HCT116 (cell line): Measurements from ENCODE around the gene BCL11A. TPM values are rescaled to one million over a fixed set of nuclear protein-coding genes. Genes with fewer than 3 reads are reported as not detected.

Source experiments
- ATAC-seq: fragments of 200-7000 bp; cut with Tn5 transposase; 2 replicates; pipeline ENCODE4 v1.9.1; 2020; ENCODE audit warnings: mild to moderate bottlenecking, moderate library complexity
- BruUV-seq: library from RNA; stranded (reverse); fragments of 400-500 nt; replicated peaks from 2 replicates; lab custom pipeline; 2021; lab: Mats Ljungman, UMichigan
- CTCF ChIA-PET: fragments of 300-600 bp; sonication (Branson Sonifier 250); formaldehyde crosslinking; loops from one replicate; lab custom pipeline; 2021; ENCODE audit warnings: antibody characterized with exemption; lab: Charles Lee
- POLR2A ChIA-PET: fragments of 300-600, 350-600 bp; sonication (Branson Sonifier 250); formaldehyde crosslinking; loops from one replicate; lab custom pipeline; 2021; ENCODE audit warnings: antibody characterized with exemption; lab: Charles Lee
- RAD21 ChIA-PET, 2 experiments: fragments of 300-600 bp; sonication (Branson Sonifier 250); formaldehyde crosslinking; loops; one replicate each; lab custom pipeline; 2023; ENCODE audit warnings: low total read pairs in 2 of 2; ENCODE audit not compliant: uncharacterized antibody in 2 of 2, unreplicated experiment in 2 of 2, low non-redundant PET in 1 of 2; lab: Charles Lee
- DNase-seq: peaks from one replicate; pipeline ENCODE4 v3.0.0-alpha.2; 2010; ENCODE audit warnings: low read depth, low spot score
- H2AFZ ChIP-seq: fragments of 200-600 bp; shearing (Covaris generic), sonication (generic); 2 replicates; pipeline ENCODE4 v1.6.1; 2017; ENCODE audit warnings: low read depth, mixed run types, mixed read lengths, antibody characterized with exemption, low read length; ENCODE audit not compliant: poor library complexity, severe bottlenecking
- H3K27ac ChIP-seq: 2 replicates; pipeline ENCODE4 v1.5.1; 2012; ENCODE audit warnings: low read depth, low read length
- H3K27me3 ChIP-seq: fragments of 200-600 bp; sonication (generic); 2 replicates; pipeline ENCODE4 v1.6.1; 2016; ENCODE audit warnings: mixed run types, low read length, mixed read lengths; ENCODE audit not compliant: insufficient read depth
- H3K36me3 ChIP-seq, 2 experiments: fragments of 200-500 bp in 1 of 2; fragments of 200-600 bp in 1 of 2; sonication (Bioruptor generic) in 1 of 2; sonication (generic) in 1 of 2; 2 replicates each; pipeline versions ENCODE4 v1.5.1 to v1.6.1; 2014 to 2016; ENCODE audit warnings: low read length in 2 of 2, inconsistent platforms in 1 of 2, mixed read lengths in 1 of 2, mixed run types in 1 of 2; ENCODE audit not compliant: insufficient read depth in 2 of 2, control insufficient read depth in 1 of 2
- H3K4me1 ChIP-seq, 2 experiments: fragments of 200-600 bp in 1 of 2; sonication (generic) in 1 of 2; 2 replicates each; pipeline versions ENCODE4 v1.5.1 to v1.6.1; 2012 to 2017; ENCODE audit warnings: low read length in 2 of 2, inconsistent platforms in 1 of 2, mild to moderate bottlenecking in 1 of 2, mixed read lengths in 1 of 2, mixed run types in 1 of 2, moderate library complexity in 1 of 2; ENCODE audit not compliant: insufficient read depth in 2 of 2, control insufficient read depth in 1 of 2
- H3K4me2 ChIP-seq: fragments of 200-600 bp; sonication (generic); 2 replicates; pipeline ENCODE4 v1.6.1; 2017; ENCODE audit warnings: mixed run types, low read length, mixed read lengths
- H3K4me3 ChIP-seq, 2 experiments: fragments of 200-600 bp in 1 of 2; sonication (generic) in 1 of 2; replicated peaks in 1 of 2; 2 replicates each; pipeline ENCODE4 v1.5.1; 2011 to 2016; ENCODE audit warnings: low read length in 2 of 2, control low read depth in 1 of 2, low read depth in 1 of 2, mild to moderate bottlenecking in 1 of 2, mixed read lengths in 1 of 2, mixed run types in 1 of 2
- H3K79me2 ChIP-seq: fragments of 200-600 bp; sonication (generic); 2 replicates; pipeline ENCODE4 v1.6.1; 2017; ENCODE audit warnings: mild to moderate bottlenecking, mixed run types, low read length, moderate library complexity, mixed read lengths; ENCODE audit not compliant: insufficient read depth
- H3K9ac ChIP-seq: fragments of 200-600 bp; sonication (generic); 2 replicates; pipeline ENCODE4 v1.6.1; 2016; ENCODE audit warnings: low read length, mixed read lengths
- H3K9me2 ChIP-seq: fragments of 200-600 bp; sonication (generic), shearing (Covaris generic); 2 replicates; pipeline ENCODE4 v1.6.1; 2017; ENCODE audit warnings: mixed run types, mild to moderate bottlenecking, moderate library complexity; ENCODE audit not compliant: insufficient read depth
- H3K9me3 ChIP-seq, 2 experiments: fragments of 200-500 bp in 1 of 2; fragments of 200-600 bp in 1 of 2; sonication (Bioruptor generic) in 1 of 2; sonication (generic) in 1 of 2; 2 replicates each; pipeline ENCODE4 v1.6.1; 2014 to 2017; ENCODE audit warnings: low read length in 2 of 2, mixed read lengths in 2 of 2, inconsistent platforms in 1 of 2, low read depth in 1 of 2, mild to moderate bottlenecking in 1 of 2, mixed run types in 1 of 2, moderate library complexity in 1 of 2; ENCODE audit not compliant: control insufficient read depth in 1 of 2, insufficient read depth in 1 of 2
- H4K20me1 ChIP-seq: fragments of 200-600 bp; sonication (generic), shearing (Covaris generic); 2 replicates; pipeline ENCODE4 v1.6.1; 2017; ENCODE audit warnings: mixed run types, mild to moderate bottlenecking, moderate library complexity; ENCODE audit not compliant: insufficient read depth
- CBX3 ChIP-seq: IDR thresholded peaks from 2 replicates; pipeline ENCODE4 v1.6.1; 2012; ENCODE audit warnings: low read depth
- CEBPB ChIP-seq: IDR thresholded peaks from 2 replicates; pipeline ENCODE4 v1.6.1; 2012; ENCODE audit warnings: low read depth
- EZH2 ChIP-seq: fragments of 200-600 bp; sonication (generic); IDR thresholded peaks from 2 replicates; pipeline ENCODE4 v1.6.1; 2017; ENCODE audit warnings: antibody characterized with exemption, mixed run types
- POLR2A ChIP-seq: IDR thresholded peaks from 2 replicates; pipeline ENCODE4 v1.7.0; 2011; ENCODE audit warnings: borderline replicate concordance; ENCODE audit not compliant: insufficient read depth, insufficient read length; ENCODE audit errors: extremely low read depth
- POLR2AphosphoS5 ChIP-seq: IDR thresholded peaks from 2 replicates; pipeline ENCODE4 v1.6.1; 2011; ENCODE audit warnings: mild to moderate bottlenecking, low read depth, low read length, moderate library complexity
- SIN3A ChIP-seq: IDR thresholded peaks from 2 replicates; pipeline ENCODE4 v1.6.1; 2012; ENCODE audit warnings: low read depth
- SP1 ChIP-seq: IDR thresholded peaks from 2 replicates; pipeline ENCODE4 v1.6.1; 2012; ENCODE audit warnings: low read depth
- SRF ChIP-seq: IDR thresholded peaks from 2 replicates; pipeline ENCODE4 v1.6.1; 2012; ENCODE audit warnings: low read depth
- ZFX ChIP-seq: fragments of 450-650 bp; IDR thresholded peaks from 2 replicates; pipeline ENCODE4 v1.6.1; 2017
- intact Hi-C: fragments of 100-400 bp; cut with micrococcal nuclease; formaldehyde crosslinking; loops from 2 replicates; pipeline ENCODE4 v1.10.0; 2022
- total RNA-seq: library from RNA; stranded (reverse); gene quantifications from one replicate; pipeline ENCODE4 v1.2.1, GENCODE V29; 2021; ENCODE audit not compliant: unreplicated experiment
- TF ChIP-seq, protein P1 (sequence below): IDR thresholded peaks from 2 replicates; pipeline ENCODE4 v1.6.1; 2012
- TF ChIP-seq, protein P2 (sequence below): IDR thresholded peaks from 2 replicates; pipeline ENCODE4 v1.6.1; 2012; ENCODE audit warnings: low read depth
- TF ChIP-seq, protein P3 (sequence below): IDR thresholded peaks from 2 replicates; pipeline ENCODE4 v1.6.1; 2012
- TF ChIP-seq, protein P4 (sequence below), 3 experiments: fragments of 200-600 bp in 1 of 3; sonication (generic) in 1 of 3; IDR thresholded peaks in 2 of 3; conservative IDR thresholded peaks in 1 of 3; 2 replicates each; pipeline ENCODE4 v1.5.1; 2012 to 2017; ENCODE audit warnings: low read depth in 2 of 3, low read length in 2 of 3, antibody characterized with exemption in 1 of 3, borderline replicate concordance in 1 of 3, control low read depth in 1 of 3, mild to moderate bottlenecking in 1 of 3, mixed read lengths in 1 of 3, mixed run types in 1 of 3, moderate library complexity in 1 of 3; ENCODE audit not compliant: insufficient read depth in 1 of 3

BCL11A gene
- total RNA-seq, 1 experiment from 2014 or later, result 0.71 TPM

DNA sequence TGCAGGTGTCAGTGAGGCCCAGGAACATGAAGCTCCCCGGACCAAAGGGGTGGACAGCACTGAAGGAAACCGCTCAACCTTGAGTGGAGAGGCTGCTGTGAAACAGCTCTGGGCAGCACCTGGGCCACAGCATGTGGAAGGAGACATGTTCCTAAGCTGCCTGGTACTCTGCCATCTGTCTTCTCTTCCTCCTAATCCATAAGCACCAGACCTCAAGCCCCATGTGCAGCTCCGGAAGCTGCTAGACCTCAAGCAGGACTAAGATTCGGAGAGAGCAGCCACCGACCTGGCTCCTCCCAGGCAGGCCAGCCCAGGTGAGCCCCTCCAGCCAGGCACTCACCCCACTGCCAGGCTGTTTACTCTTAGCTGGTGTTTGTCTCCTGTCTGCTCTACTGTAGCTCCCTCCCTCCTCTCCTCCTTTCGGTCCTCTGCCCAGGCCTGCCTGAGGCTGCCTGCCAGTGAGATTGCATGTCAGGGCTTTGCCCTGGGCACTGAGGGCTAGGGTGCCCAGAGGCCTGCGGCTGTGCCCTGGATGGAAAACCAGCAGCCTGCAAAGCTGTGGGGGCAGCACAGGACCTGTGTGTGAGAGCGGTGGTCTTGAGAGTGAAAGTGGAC is 53.7 kb downstream of the BCL11A start:
- no TSS peak for BruUV-seq
- Histone ChIP-seq H3K27me3 (peaks cover 22% of the 10 kb centered on the region), H3K9me2 (no peaks in the 10 kb centered on the region), H2AFZ (no peak overlapping the region), H3K36me3 (no peaks in the 10 kb centered on the region), H4K20me1 (no peaks in the 10 kb centered on the region), H3K4me2 (no peak overlapping the region), H3K4me3 (no peak overlapping the region), H3K4me1 (no peaks in the 10 kb centered on the region), H3K79me2 (no peaks in the 10 kb centered on the region), H3K9me3 (no peaks in the 10 kb centered on the region), H3K27ac (no peak overlapping the region), H3K9ac (no peak overlapping the region)
- intact Hi-C loops, result no loop called here
- ChIA-PET RAD21 (no interaction called here), POLR2A (no interaction called here), CTCF (no interaction called here)
- DNase-seq, result no peak
- TF ChIP-seq SP1 (no peak), EZH2 (no peak), POLR2AphosphoS5 (no peak), SIN3A (no peak), CEBPB (no peak), POLR2A (no peak), SRF (no peak), CBX3 (no peak), ZFX (no peak)
- TF ChIP-seq, protein P1, sequence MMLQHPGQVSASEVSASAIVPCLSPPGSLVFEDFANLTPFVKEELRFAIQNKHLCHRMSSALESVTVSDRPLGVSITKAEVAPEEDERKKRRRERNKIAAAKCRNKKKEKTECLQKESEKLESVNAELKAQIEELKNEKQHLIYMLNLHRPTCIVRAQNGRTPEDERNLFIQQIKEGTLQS, result no peak
- TF ChIP-seq, protein P2, sequence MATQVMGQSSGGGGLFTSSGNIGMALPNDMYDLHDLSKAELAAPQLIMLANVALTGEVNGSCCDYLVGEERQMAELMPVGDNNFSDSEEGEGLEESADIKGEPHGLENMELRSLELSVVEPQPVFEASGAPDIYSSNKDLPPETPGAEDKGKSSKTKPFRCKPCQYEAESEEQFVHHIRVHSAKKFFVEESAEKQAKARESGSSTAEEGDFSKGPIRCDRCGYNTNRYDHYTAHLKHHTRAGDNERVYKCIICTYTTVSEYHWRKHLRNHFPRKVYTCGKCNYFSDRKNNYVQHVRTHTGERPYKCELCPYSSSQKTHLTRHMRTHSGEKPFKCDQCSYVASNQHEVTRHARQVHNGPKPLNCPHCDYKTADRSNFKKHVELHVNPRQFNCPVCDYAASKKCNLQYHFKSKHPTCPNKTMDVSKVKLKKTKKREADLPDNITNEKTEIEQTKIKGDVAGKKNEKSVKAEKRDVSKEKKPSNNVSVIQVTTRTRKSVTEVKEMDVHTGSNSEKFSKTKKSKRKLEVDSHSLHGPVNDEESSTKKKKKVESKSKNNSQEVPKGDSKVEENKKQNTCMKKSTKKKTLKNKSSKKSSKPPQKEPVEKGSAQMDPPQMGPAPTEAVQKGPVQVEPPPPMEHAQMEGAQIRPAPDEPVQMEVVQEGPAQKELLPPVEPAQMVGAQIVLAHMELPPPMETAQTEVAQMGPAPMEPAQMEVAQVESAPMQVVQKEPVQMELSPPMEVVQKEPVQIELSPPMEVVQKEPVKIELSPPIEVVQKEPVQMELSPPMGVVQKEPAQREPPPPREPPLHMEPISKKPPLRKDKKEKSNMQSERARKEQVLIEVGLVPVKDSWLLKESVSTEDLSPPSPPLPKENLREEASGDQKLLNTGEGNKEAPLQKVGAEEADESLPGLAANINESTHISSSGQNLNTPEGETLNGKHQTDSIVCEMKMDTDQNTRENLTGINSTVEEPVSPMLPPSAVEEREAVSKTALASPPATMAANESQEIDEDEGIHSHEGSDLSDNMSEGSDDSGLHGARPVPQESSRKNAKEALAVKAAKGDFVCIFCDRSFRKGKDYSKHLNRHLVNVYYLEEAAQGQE, result no peak
- TF ChIP-seq, protein P3, sequence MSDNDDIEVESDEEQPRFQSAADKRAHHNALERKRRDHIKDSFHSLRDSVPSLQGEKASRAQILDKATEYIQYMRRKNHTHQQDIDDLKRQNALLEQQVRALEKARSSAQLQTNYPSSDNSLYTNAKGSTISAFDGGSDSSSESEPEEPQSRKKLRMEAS, result no peak
- TF ChIP-seq, protein P4, sequence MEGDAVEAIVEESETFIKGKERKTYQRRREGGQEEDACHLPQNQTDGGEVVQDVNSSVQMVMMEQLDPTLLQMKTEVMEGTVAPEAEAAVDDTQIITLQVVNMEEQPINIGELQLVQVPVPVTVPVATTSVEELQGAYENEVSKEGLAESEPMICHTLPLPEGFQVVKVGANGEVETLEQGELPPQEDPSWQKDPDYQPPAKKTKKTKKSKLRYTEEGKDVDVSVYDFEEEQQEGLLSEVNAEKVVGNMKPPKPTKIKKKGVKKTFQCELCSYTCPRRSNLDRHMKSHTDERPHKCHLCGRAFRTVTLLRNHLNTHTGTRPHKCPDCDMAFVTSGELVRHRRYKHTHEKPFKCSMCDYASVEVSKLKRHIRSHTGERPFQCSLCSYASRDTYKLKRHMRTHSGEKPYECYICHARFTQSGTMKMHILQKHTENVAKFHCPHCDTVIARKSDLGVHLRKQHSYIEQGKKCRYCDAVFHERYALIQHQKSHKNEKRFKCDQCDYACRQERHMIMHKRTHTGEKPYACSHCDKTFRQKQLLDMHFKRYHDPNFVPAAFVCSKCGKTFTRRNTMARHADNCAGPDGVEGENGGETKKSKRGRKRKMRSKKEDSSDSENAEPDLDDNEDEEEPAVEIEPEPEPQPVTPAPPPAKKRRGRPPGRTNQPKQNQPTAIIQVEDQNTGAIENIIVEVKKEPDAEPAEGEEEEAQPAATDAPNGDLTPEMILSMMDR (IDR thresholded peaks at IDR 0.05 in 2 of 3, conservative IDR thresholded peaks at IDR 0.05 in 1 of 3; ENCODE audit: borderline replicate concordance in 1 of 3, insufficient read depth in 1 of 3, low read depth in 2 of 3, low read length in 2 of 3), result no peak
- ATAC-seq, result no peak
